ENCODE data around the gene GARS1. TPM values are rescaled to one million over a fixed set of nuclear protein-coding genes. Genes with fewer than 3 reads are reported as not detected.

The GARS1 gene
- total RNA-seq, 1 donor from 2014 or later: 111 TPM

DNA sequence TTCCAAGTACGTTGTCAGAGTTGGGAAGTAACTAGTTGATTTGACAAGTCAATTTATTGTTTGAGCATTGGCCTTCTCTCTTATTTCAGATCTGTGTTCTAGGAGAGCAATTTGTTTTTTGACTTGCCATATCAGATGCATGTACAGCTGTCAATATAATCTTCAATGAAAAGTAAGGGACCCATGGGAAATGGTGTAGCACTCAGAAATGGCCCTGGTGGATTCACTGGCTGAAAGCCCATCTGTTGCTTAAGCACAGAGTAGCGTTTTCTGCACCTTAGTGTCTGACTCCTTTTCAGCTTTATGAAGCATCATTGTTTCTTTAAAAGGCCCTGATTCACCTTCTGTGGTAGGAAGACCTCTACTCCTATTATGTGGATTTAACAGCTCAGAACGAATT lies 10.2 kb downstream of the GARS1 start:
- TF ChIP-seq, protein P1, sequence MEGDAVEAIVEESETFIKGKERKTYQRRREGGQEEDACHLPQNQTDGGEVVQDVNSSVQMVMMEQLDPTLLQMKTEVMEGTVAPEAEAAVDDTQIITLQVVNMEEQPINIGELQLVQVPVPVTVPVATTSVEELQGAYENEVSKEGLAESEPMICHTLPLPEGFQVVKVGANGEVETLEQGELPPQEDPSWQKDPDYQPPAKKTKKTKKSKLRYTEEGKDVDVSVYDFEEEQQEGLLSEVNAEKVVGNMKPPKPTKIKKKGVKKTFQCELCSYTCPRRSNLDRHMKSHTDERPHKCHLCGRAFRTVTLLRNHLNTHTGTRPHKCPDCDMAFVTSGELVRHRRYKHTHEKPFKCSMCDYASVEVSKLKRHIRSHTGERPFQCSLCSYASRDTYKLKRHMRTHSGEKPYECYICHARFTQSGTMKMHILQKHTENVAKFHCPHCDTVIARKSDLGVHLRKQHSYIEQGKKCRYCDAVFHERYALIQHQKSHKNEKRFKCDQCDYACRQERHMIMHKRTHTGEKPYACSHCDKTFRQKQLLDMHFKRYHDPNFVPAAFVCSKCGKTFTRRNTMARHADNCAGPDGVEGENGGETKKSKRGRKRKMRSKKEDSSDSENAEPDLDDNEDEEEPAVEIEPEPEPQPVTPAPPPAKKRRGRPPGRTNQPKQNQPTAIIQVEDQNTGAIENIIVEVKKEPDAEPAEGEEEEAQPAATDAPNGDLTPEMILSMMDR (conservative IDR thresholded peaks at IDR 0.05): no peak
- Mint-ChIP-seq H3K27ac (no peak overlapping the region), H3K4me3 (no peak overlapping the region), H3K4me1 (ENCODE audit: unreplicated experiment) (no peaks in the 10 kb centered on the region), H3K36me3 (peaks cover 68% of the 10 kb centered on the region), H3K9me3 (no peaks in the 10 kb centered on the region), H3K27me3 (no peaks in the 10 kb centered on the region)
- no peak for DNase-seq (ENCODE audit: extremely low spot score, unreplicated experiment)

DNA sequence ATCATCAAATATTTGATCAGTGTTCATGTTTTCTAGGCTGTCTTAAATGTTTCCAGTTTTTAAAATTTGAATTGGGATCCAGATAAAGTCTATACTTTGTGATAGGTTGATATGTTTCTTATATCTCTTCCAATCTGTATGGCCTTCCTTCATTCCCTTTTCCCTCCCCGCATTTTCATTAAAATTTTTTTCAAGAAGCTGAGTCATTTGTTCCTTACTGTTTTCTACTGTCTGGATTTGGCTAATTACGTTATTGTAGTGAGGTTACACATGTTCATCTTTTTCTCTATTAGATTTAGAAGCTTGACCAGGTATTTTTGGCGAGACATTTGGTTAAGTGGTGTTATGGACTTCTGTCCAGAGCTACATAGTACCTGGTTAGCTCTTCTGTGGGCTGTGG lies 11.2 kb downstream of the GARS1 start:
- H3K4me3 Mint-ChIP-seq: no peak overlapping the region
- H3K4me1 Mint-ChIP-seq (ENCODE audit: unreplicated experiment): no peaks in the 10 kb centered on the region
- H3K36me3 Mint-ChIP-seq: peaks cover 60% of the 10 kb centered on the region
- TF ChIP-seq, protein P1 (conservative IDR thresholded peaks at IDR 0.05): no peak
- no peak for DNase-seq (ENCODE audit: extremely low spot score, unreplicated experiment)
- no peaks in the 10 kb centered on the region for H3K9me3 Mint-ChIP-seq
- no peaks in the 10 kb centered on the region for H3K27me3 Mint-ChIP-seq
- H3K27ac Mint-ChIP-seq: no peak overlapping the region

DNA sequence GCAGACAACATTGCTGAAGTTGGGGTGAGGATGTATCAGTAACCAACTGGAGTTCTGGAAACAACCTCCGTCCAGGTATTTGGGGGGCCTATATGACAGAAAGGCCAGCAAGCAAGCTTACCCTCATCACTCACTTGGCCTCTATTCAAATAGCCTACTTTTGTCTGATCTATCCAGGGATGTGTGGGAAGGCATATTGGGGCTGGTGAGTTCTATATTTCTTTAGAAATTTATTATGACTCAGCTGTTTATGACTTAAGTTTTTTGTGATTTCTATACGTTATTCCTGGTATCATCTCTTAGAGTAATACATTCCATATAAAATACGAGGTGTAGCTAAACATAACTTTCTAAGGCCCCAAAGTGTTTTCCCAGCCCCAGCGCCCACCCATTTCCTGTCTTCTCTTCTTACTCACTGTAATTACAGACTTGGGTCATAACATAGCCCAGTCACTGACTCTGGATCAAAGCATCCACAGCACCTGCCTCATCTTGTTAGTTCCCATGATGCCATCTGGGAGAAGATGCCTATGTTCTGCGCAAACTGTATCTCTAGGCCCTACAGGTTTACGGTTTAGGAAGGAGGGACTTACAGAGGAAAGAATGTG lies 18.1 kb downstream of the GARS1 start:
- H3K4me1 Mint-ChIP-seq (ENCODE audit: unreplicated experiment): no peaks in the 10 kb centered on the region
- TF ChIP-seq, protein P1 (conservative IDR thresholded peaks at IDR 0.05): no peak
- no peak for DNase-seq (ENCODE audit: extremely low spot score, unreplicated experiment)
- H3K4me3 Mint-ChIP-seq: no peak overlapping the region
- peaks cover 52% of the 10 kb centered on the region for H3K36me3 Mint-ChIP-seq
- no peaks in the 10 kb centered on the region for H3K9me3 Mint-ChIP-seq
- H3K27me3 Mint-ChIP-seq: no peaks in the 10 kb centered on the region
- H3K27ac Mint-ChIP-seq: no peak overlapping the region

DNA sequence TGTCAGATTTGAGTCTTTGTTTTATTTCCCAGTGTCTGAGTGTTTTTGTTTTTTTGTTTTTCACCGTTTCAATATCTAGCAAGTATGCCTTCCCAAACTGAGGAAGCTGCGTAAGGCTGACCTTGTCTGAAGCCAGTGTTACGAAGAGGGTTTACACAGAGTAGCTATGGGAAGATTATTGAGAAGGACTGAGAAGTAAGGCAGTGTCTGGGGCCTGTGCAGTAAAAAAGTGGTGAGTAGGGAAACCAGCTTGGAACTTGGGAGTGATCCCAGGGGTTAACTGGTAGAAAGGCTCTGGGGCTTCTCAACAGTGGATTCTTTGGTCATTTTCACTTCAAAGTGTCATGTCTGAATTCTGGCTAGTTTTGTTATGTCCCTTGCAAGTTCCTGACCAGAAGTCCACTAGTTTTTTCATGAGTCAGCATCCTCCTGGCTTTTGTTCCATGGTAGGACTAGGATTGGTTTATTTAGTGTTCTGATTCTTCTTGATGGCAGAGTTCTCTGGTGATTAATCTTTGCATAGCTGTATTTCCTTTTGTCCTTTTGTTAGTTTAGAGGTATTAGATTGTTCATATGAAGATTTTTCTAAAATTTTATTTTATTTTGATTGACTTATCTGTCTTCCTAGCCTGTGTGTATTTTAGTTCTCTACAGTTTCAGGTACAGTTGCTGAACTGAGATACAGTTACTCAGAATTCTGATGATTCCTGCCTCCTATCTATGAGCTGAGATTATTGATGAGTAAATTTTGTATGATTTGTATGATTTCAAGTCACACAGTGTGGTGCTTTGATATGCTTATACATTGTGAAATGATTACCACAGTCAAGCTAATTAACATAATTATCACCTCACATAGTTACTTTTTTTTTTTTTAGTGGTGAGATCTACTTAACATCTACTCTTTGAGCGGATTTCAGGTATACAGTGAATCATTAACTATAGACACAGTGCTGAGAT lies 19.0 kb downstream of the GARS1 start:
- Mint-ChIP-seq H3K9me3 (no peaks in the 10 kb centered on the region), H3K4me1 (ENCODE audit: unreplicated experiment) (no peaks in the 10 kb centered on the region), H3K4me3 (no peak overlapping the region), H3K27ac (peak overlapping the region; percentile 4), H3K36me3 (peaks cover 44% of the 10 kb centered on the region), H3K27me3 (no peaks in the 10 kb centered on the region)
- TF ChIP-seq, protein P1 (conservative IDR thresholded peaks at IDR 0.05): no peak
- DNase-seq (ENCODE audit: extremely low spot score, unreplicated experiment): no peak

DNA sequence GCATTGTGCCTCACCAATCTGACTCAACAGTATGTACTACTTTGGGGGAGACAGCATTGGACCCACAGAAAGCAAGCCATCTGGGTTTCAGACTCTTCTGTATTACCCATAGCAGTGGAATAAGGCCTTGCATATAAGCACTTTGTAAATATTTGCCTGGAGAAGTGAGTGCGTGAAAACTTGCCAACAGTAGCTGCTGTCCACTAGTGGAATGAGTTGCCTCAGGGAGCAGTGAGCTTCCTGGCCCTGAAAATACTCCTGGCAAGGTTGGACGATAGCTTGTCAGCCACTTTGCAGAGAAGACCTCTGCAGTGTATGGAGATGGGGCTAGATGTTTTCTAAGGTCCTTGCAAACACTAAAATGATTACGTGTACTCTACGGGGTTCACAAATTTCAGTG lies 21.6 kb downstream of the GARS1 start:
- H3K4me3 Mint-ChIP-seq: no peak overlapping the region
- H3K27ac Mint-ChIP-seq: no peak overlapping the region
- H3K9me3 Mint-ChIP-seq: no peaks in the 10 kb centered on the region
- H3K36me3 Mint-ChIP-seq: peaks cover 40% of the 10 kb centered on the region
- no peaks in the 10 kb centered on the region for H3K27me3 Mint-ChIP-seq
- TF ChIP-seq, protein P1 (conservative IDR thresholded peaks at IDR 0.05): no peak
- no peak for DNase-seq (ENCODE audit: extremely low spot score, unreplicated experiment)
- H3K4me1 Mint-ChIP-seq (ENCODE audit: unreplicated experiment): no peaks in the 10 kb centered on the region
